Colonic mucosa (tissue), 4 donors: Measurements from ENCODE around the gene XRRA1. TPM values are rescaled to one million over a fixed set of nuclear protein-coding genes. Genes with fewer than 3 reads are reported as not detected.
"Not testable (repeated sequence)": the region's sequence is repeated elsewhere in the genome, so short reads cannot be mapped to it uniquely, and the experiment has no call there.

Experiments
- DNase-seq: peaks from one replicate; pipeline ENCODE4 v3.0.0-alpha.2; 2020
- H3K27ac ChIP-seq: fragments of 200-600 bp; one replicate; pipeline ENCODE4 v1.8.0; 2021
- H3K27me3 ChIP-seq: fragments of 200-600 bp; one replicate; pipeline ENCODE4 v1.8.0; 2021
- H3K36me3 ChIP-seq: fragments of 200-600 bp; one replicate; pipeline ENCODE4 v1.8.0; 2021
- H3K4me1 ChIP-seq: fragments of 200-600 bp; one replicate; pipeline ENCODE4 v1.8.0; 2021; ENCODE audit warnings: mild to moderate bottlenecking
- H3K4me3 ChIP-seq: fragments of 200-600 bp; one replicate; pipeline ENCODE4 v1.8.0; 2021
- H3K9ac ChIP-seq, 2 donors: one replicate each; pipeline ENCODE4 v1.7.0; 2013; ENCODE audit warnings: control low read depth in 2 of 2, low read depth in 2 of 2, low read length in 2 of 2
- H3K9me3 ChIP-seq: fragments of 200-600 bp; one replicate; pipeline ENCODE4 v1.8.0; 2021
- intact Hi-C: fragments of 100-400 bp; cut with DNase I; formaldehyde crosslinking; loops from one replicate; pipeline ENCODE4 v1.14.1; 2022
- total RNA-seq, 2 donors: library from RNA; stranded (reverse); fragmentation: NEBNext Ultra II Directional in 1 of 2; extraction: Animal tissue kit (Norgen Biotek cat#: 25700) in 1 of 2; gene quantifications; one replicate each; pipeline ENCODE4 v1.2.1, GENCODE V29; 2021
- TF ChIP-seq, protein P1 (sequence below): fragments of 200-600 bp; IDR thresholded peaks from one replicate; pipeline ENCODE4 v1.8.0; 2022; ENCODE audit warnings: antibody characterized with exemption, mild to moderate bottlenecking
- donor health status: healthy.
- donor health status: DM: no; HTN: no; CAD: no.
- donor health status: DM: no; HTN: no; CAD: no.

The XRRA1 gene
- total RNA-seq, 2 donors from 2014 or later: 5.1 to 6.6 TPM

DNA sequence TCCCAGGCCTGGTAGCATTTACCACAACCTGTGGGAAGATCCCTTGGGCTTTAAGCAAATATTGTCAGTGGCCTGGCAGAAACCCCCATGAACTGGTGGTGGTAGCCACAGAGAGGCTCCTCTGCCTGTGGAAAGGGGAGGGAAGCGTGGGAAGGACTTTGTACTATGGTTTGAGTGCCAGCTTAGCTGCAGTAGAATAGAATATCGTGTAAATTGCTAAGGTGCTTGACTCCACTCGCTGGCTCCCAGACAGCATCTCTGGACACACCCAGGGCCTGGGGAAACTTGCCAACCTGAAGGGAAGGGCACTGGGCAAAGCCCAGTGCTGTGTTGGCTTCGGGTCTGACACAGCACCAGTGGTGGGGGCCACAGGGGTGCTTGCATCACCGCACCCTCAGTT is 52.6 kb downstream of the XRRA1 start:
- no peak overlapping the region for H3K4me3 ChIP-seq
- no peak for DNase-seq

DNA sequence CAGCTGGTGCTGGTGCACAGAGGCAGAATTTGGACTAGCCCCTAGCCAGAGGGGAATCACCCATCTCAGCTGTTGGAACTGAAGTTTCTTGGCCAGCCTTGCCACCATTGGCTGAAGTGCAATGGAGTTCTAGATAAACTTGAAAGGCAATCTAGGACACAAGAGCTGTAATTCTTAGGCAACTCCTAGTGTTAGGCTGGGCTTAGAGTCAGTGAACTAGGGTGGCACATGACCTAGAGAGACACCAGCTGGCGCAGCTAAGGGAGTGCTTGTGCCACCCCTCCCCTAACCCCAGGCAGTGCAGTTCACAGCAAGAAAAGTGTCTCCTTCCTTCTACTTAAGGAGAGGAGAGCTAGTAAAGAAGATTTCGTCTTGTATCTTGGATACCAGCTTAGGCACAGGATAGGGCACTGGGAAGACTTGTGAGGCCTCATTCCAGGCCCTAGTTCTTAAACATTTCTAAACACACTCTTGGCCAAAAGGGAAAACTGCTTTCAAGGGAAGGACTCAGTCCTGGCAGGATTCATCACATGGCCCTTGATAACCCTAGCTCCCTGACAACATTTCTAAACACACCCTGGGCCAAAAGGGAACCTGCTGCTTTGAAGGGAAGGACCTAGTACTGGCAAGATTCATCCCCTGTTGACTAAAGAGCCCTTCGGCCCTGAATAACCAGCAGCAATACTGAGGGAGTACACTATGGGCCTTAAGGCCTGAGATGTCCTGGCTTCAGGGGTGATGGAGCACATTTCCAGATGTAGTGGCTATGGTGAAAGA is 53.4 kb downstream of the XRRA1 start:
- no peak overlapping the region for H3K4me3 ChIP-seq
- H3K9ac ChIP-seq: no peak overlapping the region
- no peaks in the 10 kb centered on the region for H3K27me3 ChIP-seq
- no peaks in the 10 kb centered on the region for H3K36me3 ChIP-seq
- peaks cover 1% of the 10 kb centered on the region for H3K9me3 ChIP-seq
- no peaks in the 10 kb centered on the region for H3K4me1 ChIP-seq
- no peak for DNase-seq
- TF ChIP-seq, protein P1, sequence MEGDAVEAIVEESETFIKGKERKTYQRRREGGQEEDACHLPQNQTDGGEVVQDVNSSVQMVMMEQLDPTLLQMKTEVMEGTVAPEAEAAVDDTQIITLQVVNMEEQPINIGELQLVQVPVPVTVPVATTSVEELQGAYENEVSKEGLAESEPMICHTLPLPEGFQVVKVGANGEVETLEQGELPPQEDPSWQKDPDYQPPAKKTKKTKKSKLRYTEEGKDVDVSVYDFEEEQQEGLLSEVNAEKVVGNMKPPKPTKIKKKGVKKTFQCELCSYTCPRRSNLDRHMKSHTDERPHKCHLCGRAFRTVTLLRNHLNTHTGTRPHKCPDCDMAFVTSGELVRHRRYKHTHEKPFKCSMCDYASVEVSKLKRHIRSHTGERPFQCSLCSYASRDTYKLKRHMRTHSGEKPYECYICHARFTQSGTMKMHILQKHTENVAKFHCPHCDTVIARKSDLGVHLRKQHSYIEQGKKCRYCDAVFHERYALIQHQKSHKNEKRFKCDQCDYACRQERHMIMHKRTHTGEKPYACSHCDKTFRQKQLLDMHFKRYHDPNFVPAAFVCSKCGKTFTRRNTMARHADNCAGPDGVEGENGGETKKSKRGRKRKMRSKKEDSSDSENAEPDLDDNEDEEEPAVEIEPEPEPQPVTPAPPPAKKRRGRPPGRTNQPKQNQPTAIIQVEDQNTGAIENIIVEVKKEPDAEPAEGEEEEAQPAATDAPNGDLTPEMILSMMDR: no peak
- no peak overlapping the region for H3K27ac ChIP-seq
- intact Hi-C loops: no loop called here

More for the DNA sequence above, 52.6 kb downstream of the XRRA1 start:
- intact Hi-C loops: no loop called here
- Histone ChIP-seq H3K36me3 (no peaks in the 10 kb centered on the region), H3K9ac (no peak overlapping the region), H3K4me1 (no peaks in the 10 kb centered on the region), H3K27ac (no peak overlapping the region), H3K27me3 (no peaks in the 10 kb centered on the region), H3K9me3 (peaks cover 7% of the 10 kb centered on the region)
- TF ChIP-seq, protein P1: no peak

DNA sequence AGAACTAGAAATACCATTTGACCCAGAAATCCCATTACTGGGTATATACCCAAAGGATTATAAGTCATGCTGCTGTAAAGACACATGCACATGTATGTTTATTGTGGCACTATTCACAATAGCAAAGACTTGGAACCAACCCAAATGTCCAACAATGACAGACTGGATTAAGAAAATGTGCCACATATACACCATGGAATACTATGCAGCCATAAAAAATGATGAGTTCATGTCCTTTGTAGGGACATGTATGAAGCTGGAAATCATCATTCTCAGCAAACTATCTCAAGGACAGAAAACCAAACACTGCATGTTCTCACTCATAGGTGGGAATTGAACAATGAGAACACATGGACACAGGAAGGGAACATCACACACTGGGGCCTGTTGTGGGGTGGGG is 55.9 kb downstream of the XRRA1 start:
- H3K27ac ChIP-seq, H3K4me3 ChIP-seq, H3K27me3 ChIP-seq, DNase-seq, H3K9me3 ChIP-seq, H3K4me1 ChIP-seq, intact Hi-C loops, H3K36me3 ChIP-seq, H3K9ac ChIP-seq: not testable (repeated sequence)

DNA sequence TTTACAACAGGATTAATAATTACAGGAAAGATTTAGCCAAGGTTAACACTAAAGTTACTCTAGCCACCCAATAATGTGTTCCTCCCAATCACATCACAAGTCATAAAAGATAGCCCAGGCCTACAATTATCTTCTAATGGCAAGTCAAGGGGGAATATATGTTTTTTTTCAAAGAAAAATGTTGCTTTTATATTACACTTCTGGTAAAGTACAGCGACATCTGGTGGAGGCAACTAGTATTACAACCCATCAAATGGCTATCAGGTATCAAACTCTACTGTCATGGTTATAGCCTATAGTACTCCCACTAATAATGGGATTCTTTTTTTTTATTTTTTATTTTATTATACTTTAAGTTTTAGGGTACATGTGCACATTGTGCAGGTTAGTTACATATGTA is 71.8 kb downstream of the XRRA1 start:
- Histone ChIP-seq H3K27me3 (no peaks in the 10 kb centered on the region), H3K4me3 (no peak overlapping the region), H3K36me3 (no peaks in the 10 kb centered on the region), H3K27ac (no peak overlapping the region), H3K4me1 (no peaks in the 10 kb centered on the region), H3K9ac (no peak overlapping the region), H3K9me3 (no peaks in the 10 kb centered on the region)
- intact Hi-C loops: no loop called here
- DNase-seq: no peak
- TF ChIP-seq, protein P1: no peak

DNA sequence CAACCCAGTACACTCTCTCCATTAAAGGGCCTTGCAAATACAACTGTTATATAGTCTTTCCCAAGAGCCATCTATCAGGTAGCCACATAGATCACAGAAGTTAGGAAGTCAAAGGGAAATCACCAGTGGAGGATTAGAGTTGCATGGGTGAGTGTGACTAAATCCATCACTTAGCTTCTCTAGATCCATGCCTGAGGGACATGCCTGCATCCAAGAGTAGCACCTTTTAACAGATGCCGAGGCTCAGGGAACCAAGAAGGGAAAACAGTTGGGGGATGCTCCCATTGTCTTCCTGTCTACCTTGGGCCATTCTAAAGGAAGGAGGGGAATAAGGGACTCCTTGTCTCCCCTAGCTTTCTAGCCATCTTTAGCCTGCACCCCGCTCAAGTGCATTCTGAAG is 77.9 kb downstream of the XRRA1 start:
- intact Hi-C loops: no loop called here
- Histone ChIP-seq H3K27ac (no peak overlapping the region), H3K9ac (no peak overlapping the region), H3K4me1 (no peaks in the 10 kb centered on the region), H3K27me3 (no peaks in the 10 kb centered on the region), H3K9me3 (peaks cover 18% of the 10 kb centered on the region), H3K4me3 (no peak overlapping the region), H3K36me3 (no peaks in the 10 kb centered on the region)
- TF ChIP-seq, protein P1: no peak
- no peak for DNase-seq

DNA sequence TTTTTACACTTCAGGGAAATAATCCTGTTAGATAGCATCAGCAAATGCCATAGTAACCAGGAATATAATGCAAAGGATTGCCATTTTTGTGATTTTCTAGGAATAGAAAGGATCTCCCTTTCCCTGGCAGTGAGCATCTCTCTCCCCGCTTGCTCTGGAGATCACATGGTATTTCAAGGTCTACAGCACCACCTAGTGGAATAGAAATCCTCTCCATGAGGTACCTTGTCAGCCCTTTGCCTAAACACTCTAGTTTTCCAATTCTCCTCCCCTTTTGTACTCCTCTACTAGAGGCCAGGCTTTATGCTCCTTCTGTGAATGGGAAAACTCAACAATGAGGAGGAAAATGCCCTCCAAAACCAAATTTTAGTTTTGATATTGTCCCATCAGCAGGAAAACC is 78.4 kb downstream of the XRRA1 start:
- DNase-seq: no peak
- H3K4me3 ChIP-seq: no peak overlapping the region
- H3K27me3 ChIP-seq: no peaks in the 10 kb centered on the region
- H3K9ac ChIP-seq: no peak overlapping the region
- H3K36me3 ChIP-seq: no peaks in the 10 kb centered on the region
- H3K27ac ChIP-seq: no peak overlapping the region
- intact Hi-C loops: no loop called here
- H3K4me1 ChIP-seq: no peaks in the 10 kb centered on the region
- peaks cover 18% of the 10 kb centered on the region for H3K9me3 ChIP-seq
- TF ChIP-seq, protein P1: no peak
